Hepatic stellate cell (primary cell): ENCODE results near the gene TNS3.

Experiments
- DNase-seq: peaks from one replicate; pipeline ENCODE4 v3.0.0; 2011; ENCODE audit warnings: low spot score

Gene TNS3

DNA sequence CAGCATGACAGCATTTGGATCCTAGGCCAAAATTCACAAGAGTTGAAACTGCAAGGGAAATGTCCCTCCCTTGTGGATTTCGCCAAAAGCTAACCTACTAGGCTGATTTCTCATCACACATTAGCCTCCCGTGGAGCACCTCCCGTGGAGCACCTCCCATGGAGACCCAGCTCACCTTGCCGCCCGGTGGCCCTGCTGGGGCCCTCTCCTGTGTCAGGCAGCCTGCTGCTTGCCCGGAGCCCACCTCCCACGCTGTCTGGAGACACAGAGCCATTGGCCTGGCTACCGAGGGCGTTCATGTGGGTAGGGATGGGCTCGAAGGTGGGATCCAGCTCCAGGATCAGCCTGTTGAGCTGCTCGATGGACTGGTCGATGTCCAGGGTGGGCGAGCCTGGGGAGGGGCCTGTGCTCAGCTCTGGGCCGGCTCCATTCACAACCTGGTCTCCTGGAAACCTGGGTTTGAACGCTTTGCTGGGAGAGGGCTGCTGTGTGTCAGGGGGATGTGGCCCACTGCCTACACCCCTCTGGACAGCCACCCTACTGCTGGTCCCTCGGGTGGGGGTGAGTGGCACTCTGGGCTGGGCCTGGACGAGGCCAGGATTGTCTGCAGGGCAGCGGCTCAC lies 213.6 kb downstream of the TNS3 start:
- no peak for DNase-seq

DNA sequence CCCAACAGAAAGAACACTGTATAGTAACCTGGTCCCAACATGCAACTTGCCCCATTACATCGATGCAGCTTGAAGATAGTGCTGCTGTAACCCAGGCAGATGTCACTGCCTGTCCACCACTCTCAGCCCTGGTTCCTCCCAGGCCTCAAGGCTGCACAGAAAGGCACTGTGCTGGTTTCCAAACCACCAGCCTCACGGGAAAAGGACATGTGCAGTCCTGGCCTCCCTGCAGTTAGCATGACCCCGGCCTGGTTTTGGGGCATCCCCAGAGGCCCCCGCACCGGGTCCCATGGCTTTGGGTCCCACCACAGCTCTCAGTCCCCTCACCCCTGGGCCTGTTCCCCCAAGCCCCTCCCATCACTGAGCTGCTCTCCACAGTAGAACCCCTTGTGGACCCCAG lies 214.5 kb downstream of the TNS3 start:
- DNase-seq: no peak

DNA sequence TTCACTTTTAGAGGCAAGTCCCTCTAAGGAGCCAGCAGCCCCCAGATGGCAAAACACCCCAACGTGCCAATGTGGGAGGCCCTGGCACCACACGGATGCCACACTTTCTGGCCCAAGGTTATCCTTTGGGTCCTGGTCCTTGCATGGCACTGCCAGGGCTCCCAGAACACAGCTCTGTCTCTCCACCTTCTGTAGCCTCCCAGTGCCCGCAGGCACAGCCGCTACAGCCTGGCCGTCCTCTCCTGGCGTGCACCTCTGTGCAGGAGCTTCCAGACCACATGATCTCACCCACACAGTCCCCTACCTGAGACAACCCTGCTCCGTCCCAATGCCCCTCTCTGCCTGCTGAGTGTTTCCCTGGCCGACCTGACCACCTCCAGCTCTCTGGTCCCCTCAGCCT lies 215.0 kb downstream of the TNS3 start:
- DNase-seq: no peak

DNA sequence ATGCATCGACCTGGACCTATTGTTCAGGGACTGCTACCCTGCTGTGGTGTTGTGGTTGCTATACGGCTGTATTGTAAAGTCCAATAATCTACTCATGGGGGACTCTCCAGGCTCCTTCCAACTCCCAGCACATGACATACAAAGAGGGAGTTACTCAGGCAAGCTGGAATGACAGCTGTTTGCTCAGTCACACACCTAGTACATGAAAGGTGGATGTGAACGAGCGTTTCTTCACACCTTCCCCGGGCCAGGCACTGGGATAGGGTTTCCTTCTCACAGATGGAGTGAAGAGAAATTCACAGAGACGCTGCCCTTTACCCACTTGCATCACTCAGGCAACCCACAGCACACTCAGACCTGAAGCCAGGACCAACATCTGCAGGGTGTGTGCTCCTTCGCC lies 215.7 kb downstream of the TNS3 start:
- DNase-seq: no peak

DNA sequence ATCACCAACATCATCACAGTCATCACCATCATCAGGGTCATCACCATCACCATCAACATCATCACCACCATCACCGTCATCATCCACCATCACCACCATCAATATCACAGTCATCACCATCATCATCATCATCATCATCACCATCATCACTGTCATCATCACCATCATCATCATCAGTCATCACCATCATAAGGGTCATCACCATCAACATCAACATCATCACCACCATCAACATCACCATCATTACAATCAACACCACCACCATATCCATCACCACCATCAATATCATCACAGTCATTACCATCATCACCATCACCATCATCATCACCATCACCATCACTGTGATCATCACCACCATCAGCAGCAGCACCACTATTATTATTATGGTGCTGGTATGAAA lies 218.9 kb downstream of the TNS3 start:
- no peak for DNase-seq

DNA sequence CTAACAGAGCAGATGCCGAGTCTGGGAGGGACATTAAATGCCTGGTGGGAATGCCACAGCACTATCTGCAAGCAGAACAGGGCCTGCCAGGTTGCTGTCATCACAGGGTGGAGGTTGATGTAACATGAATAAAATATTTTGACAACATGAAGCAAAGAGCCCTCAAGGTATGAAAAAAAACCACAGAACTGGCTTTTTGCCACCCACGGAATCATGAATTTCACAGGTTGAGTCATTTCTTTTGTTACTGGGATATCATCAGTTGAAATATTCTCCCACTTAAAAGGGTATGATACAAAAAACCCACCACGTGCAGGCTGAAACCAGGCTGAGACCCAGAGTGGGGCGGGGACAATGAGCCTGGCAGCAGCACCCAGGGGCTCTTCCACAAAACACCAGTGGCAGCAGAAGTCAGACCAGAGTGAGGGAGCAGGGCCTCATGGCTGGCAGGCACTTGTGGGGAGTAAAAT lies 220.1 kb downstream of the TNS3 start:
- peak; percentile 37 for DNase-seq

DNA sequence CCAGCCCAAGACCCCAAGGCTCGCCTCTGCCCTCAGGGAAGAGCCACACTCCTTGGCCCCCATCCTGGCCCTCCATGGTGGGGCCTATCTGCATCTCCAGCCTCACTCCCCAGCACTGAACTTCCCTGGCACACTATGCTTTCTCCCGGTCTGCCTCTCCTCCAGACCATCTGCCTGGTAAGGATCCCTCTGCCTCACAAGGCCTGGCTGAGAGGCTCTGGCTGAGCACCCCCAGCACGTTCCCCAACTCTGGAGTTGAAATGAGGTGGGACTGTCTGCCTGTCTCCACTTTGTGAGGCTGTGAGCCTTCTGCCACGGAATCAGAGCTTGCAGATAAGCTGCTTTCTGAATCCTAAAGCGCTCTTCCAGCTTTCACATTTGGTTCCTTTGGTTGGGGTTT lies 220.7 kb downstream of the TNS3 start:
- DNase-seq: no peak

DNA sequence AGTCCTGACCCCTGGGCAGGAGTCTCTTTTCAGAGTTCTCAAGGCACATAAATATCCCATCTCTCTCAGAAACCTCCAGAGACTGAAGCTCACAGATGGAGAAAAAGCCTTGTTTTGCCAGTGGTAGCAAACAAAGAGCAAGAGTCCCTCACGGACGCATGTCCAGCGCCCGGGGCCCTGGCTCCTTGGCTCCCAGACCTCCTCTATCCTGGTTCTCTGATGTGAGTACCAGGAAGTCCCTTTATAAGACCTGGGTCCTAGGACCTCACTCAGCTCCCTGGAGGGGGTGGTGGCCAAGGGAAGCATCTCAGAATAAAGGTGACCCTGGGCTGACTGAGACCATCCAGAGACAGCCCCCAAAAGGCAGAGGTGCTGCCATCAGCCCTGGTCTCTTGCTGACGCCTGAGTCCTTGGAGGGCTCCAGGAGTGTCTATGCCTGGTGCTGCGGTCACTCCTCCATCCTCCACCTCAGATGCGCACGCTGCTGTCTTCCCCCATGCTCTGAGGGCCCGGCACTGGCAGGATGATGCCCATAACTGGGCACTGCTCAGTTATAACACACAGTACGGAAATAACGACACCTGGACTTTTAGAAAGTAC lies 221.5 kb downstream of the TNS3 start:
- no peak for DNase-seq

DNA sequence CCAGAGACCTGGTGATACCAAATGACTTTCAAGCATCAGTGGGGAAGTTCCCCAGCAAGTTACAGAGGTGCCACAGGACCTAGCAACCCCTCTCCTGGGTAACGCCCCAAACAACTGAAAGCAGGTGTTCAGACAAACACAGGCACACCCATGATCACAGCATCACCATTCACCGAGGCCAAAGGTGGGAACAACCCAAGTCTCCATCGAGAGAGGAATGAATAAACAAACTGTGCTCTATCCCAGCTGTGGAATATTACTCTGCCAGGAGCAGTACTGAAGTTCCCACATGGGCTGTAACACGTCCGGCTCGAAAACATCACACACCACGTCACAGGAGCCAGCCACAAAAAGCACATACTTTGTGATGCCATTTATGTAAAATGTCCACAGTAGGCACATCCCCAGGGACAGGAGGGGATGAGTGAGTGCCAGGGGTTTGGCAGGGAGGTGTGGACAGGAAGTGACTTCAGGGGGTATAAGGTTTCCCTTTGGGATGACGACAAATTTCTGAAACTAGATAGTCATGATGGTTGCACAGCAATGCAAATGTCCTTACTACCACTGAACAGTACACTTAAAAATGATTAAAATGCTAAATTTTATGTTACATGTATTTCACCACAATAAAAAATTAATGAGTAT lies 222.8 kb downstream of the TNS3 start:
- DNase-seq: no peak

DNA sequence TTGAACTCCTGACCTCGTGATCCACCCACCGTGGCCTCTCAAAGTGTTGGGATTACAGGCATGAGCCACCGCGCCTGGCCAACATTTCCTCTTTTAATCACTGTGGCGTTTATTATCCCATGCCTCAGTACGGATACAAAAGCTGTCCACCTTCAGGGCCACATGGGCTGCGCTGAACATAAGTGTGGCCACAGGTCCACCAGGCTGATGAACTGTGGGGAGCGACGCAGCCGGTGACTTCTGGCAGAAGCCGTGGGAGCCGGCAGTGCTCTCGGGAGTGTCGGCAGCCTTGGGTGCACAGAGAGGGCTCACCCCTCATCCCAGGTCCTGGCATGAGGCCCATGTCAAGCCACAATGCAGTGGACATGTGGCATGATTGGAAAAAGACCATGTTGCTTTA lies 223.6 kb downstream of the TNS3 start:
- no peak for DNase-seq

DNA sequence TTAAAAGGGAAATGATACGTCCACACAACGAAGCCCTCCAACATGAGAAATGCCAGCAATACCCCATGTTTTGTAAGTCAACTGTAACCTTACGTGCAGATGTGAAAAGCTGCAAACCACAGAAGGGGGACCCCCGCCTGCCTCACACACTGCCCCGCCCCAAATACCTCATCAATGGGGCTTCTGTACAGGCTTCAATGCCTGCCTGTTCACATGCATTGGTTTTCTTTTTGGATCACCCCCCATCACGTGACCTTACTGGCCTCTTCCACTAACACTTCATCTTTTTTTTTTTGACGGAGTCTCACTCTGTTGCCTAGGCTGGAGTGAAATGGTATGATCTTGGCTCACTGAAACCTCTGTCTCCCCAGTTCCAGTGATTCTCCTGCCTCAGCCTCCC lies 224.0 kb downstream of the TNS3 start:
- DNase-seq: no peak

DNA sequence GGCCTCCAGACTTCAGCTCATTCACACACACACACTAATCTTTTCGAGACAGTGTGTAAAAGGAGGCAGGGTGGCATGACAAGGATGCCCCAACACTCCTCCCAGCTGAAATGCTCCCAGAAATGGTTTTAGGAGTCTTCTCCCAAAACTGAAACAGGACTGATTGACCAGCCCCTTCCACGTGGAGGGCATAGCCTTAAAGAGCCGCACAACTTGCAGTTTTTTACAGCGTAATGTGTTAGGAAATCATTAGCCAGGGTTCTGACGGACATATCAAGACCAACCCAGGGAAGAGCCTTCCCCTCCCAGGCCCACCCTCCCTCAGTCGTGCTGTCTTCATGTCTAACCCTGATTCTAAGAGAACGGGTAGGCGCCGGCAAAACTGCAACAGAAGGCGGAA lies 224.6 kb downstream of the TNS3 start:
- no peak for DNase-seq

DNA sequence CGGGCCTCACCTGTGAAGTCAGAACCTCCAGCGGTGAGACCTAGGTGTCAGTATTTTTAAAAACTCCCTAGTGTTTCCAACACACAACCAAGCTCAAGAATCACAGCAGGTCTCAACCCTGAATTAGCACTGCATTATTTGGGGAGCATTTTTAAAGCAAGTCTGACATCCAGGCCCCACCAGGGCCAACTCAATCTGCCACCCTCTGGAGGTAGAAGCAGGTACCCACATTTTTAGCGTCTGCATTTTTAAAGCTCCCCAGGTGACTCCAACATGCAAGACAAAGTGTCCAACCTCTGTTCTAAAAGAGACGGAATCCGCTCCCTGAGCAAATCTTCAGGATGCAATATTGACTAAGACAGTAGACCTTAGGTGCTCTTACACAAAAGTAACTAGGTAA lies 225.7 kb downstream of the TNS3 start:
- DNase-seq: no peak

DNA sequence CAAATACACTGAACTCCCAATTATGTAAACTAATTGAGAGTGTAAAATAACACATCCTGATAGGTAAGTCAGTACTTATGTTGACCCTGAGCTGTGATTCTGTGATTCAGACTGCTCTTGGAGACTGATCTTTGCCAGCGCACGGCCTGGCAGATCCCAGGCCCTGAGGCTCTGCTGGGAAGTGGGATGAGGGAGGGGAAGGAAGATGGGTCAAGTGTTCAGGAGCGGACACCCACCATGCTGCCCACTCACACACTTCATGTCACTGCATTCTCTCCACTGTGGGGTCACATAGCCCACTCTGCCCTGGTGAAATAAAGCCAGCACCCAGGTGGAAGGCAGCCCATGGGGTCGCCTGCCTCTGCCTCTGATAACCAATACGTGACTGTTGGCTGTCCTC lies 226.2 kb downstream of the TNS3 start:
- DNase-seq: no peak

DNA sequence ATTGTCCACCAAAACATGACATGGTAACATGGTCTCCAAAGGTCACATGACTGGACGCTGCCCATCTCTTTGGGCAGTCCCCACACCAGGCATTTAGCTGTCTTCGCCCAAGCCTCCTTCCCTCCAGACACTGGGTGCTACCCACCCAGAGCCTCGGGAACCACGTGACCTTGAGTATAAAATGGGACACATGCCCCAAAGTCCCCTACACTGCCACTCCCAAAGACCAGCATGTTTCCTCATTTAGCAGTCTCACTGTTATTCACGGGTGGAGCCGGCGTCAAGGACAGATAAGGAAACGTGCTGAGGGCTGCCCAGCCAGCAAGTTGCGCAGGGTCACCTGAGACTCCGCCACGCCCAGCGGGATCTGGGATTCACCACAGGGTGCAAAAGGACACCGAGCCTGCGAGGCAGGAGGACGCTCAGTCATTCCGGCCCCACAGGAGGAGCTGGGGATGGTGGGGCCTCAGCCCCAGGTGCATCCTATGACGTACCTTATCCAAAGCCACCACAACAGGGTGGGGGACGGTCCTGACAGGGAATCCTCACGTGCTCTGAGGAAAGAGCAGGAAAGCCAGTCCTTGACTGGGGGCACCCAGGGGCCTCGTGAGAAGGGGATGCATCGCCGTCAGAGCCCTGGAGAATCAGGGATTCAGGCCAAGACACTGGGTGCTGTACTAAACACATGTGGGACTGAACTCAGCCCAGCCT lies 226.9 kb downstream of the TNS3 start:
- DNase-seq: no peak

DNA sequence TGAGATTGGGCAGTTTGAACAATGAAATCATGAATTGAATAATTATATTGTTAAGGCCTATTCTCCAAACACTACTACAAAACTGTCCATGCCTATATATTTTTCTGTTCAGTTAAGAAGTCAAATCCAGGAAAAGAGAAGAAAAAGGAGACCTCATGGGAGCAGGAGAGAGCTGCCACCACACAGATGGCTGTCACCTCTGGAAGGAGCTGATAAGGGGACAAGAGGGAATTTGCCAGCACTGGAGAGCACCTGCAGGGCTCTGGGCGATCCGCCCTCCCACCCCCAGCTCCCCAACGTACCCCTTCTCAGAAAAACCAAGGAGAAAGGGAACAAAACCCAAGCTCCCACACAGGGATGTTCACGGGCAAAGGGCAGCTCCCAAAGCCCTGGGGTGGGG lies 227.8 kb downstream of the TNS3 start:
- no peak for DNase-seq

DNA sequence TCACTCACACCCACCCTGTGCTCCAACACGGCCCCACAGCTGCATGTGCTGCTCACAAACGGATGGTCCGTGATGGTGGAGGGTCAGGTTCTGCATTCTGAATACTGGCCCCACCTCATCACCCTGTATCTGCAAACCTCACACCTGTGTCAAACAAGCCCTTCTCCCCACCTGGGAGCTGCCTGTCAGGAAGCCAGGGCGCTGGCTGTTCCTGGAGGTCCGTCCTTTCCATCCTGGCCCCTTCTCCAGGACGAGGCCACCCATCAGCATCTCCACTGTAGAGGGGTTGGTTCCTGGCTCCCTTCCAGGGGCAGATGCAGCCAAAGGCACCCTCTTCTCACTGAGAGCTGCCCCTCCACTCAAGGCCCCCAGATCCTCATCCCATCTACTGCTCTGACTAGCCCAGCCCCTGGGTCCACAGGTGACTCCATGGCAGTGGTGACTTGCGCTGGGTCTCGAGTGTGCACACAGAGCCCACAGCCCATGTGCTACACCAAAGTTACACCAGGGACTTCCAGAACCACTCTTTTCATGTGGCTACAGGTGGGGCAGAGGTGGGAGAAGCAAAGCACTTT lies 229.4 kb downstream of the TNS3 start:
- DNase-seq: no peak

DNA sequence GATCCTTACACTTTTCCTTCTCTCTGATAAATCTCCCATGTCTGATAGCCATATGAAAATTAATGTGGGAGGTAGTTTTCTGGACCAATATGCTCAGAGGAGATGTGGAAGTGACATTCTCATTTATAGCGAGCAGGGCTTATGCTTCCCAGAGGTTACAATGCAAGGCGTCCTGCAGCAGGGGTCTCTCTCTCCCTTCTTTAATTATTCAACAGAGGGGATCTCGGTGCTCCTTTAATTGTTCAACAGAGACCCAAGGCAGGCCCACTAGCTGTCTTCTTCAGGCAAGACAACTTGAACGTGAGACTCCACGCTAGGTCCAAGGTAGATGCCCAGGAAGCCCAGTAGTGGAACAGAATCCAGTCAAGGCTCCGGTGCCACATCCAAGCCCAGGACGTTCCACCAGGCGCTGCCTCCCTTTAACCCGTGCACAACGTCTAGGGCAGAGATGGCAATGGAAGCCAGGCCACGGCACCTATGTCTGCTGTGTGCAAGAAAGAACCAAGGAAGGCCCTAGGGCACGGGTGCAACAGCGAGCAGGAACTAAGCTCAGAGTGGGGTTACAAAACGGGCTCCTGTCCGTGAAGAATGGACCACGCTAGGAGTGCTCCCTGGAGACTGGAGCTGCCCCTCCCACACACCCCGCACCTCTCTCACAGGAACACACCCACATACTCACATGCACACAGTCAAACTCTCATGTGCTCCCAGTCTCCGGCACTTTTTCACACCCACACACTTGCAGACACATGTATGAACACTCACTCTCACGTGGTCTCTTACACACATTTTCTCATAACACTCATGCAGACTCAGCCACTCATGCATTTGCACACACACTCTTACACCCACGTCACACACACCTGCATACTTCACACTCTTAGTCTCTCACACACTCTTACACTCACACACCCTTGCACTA lies 230.4 kb downstream of the TNS3 start:
- DNase-seq: no peak

DNA sequence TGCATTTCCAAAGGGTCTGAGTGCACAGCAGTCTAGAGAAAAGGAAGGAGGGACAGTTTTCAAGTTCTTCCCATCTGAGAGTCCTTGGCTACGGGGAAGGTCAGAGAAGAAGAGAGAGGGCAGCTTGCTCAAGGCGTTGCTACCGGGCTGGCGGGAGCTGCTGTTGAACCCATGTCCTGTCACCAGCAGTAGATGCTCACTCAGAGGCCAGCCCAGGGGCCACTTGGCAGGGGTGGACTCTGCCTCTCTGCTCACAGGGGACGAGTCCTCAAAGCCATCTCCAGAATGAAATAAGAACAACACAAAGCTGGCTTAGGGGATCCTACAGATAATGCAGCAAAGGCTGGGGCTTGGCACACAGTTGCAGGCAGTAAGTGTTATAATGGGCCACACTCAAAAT lies 231.5 kb downstream of the TNS3 start:
- no peak for DNase-seq

DNA sequence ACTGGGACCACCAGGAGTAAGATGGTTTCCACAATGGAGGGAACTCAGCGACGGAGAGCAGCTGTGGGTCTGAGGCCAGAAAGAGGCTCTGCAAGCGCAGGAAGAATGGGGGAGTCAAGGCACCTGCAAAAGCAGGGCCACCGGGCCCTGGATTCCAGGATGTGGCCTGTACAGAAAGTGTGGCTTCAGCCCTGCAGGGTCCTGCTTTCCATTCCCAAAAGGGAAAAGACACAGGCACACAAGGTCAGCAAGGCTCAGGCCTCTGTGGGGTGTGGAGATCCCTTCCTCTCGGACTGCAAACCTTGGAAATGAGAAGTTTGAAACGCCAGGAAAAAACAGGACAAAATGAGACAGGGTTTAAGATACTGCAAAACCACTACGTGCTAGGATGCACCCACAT lies 232.5 kb downstream of the TNS3 start:
- DNase-seq: no peak

DNA sequence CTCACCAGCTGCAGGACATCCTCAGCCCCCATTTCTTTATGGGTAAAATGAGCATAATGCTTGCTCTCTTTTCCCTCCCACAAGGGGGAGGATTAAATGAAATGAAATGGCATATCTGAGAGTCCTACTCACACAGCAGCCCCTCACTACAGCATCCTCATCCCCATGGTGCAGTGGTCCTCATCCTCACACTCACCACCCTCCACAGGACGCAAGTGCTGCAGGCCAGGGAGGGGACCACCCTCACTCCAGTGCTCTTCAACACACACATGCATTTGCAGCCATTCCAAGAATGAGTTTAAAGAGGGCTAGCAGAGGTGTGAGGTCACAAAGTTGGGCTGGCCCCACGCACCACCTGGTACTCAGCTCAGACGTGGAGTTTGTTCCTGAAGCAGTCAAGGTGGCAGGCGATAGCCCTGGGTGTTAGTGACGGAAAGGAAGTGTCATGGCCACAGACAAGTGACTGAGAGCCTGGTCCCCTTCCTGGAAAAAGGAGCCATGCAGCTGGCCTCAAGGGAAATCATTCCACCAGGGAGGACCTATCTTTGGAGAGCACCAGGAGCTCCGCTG lies 234.0 kb downstream of the TNS3 start:
- DNase-seq: no peak
